ENCODE results near the gene MAPK13. TPM values are rescaled to one million over a fixed set of nuclear protein-coding genes. Genes with fewer than 3 reads are reported as not detected.

Gene MAPK13
- total RNA-seq, 6 experiments from 2014 or later, result 5.7 to 12.4 (median 6.5) TPM

- H3K9me3 Mint-ChIP-seq, result no peaks in the 10 kb centered on the region
- DNase-seq, result no peak
- no peak for TF ChIP-seq CTCF (IDR thresholded peaks at IDR 0.05)
- peaks cover 9% of the 10 kb centered on the region for H3K27me3 Mint-ChIP-seq (ENCODE audit: insufficient read depth)
- peaks cover 6% of the 10 kb centered on the region; the same call in 1 of the 2 replicates for H3K4me1 Mint-ChIP-seq (ENCODE audit: low read depth)
- H3K27ac Mint-ChIP-seq, result no peak overlapping the region
- H3K36me3 Mint-ChIP-seq (ENCODE audit: low read depth), result no peaks in the 10 kb centered on the region
- H3K4me3 Mint-ChIP-seq, result no peak overlapping the region
Measured at GRCh38 chr6:36171573-36171972, 41.3 kb downstream of the MAPK13 start.

GRCh38 chr6:36177166-36177565 is 46.9 kb downstream of the MAPK13 start:
- Mint-ChIP-seq H3K4me3 (no peak overlapping the region), H3K36me3 (ENCODE audit: low read depth) (peaks cover 12% of the 10 kb centered on the region), H3K27me3 (ENCODE audit: insufficient read depth) (peaks cover 7% of the 10 kb centered on the region), H3K27ac (no peak overlapping the region), H3K9me3 (peaks cover 10% of the 10 kb centered on the region), H3K4me1 (ENCODE audit: low read depth) (no peaks in the 10 kb centered on the region)
- no peak for DNase-seq
- TF ChIP-seq CTCF (IDR thresholded peaks at IDR 0.05), result no peak

- H3K27me3 Mint-ChIP-seq (ENCODE audit: insufficient read depth), result peaks cover 7% of the 10 kb centered on the region
- H3K27ac Mint-ChIP-seq, result no peak overlapping the region
- H3K9me3 Mint-ChIP-seq, result peaks cover 10% of the 10 kb centered on the region
- H3K4me1 Mint-ChIP-seq (ENCODE audit: low read depth), result no peaks in the 10 kb centered on the region
- no peak for TF ChIP-seq CTCF (IDR thresholded peaks at IDR 0.05)
- H3K36me3 Mint-ChIP-seq (ENCODE audit: low read depth), result peaks cover 12% of the 10 kb centered on the region
- H3K4me3 Mint-ChIP-seq, result no peak overlapping the region
- DNase-seq, result no peak
Measured at GRCh38 chr6:36178544-36178943, 48.2 kb downstream of the MAPK13 start.

- no peak for DNase-seq
- Mint-ChIP-seq H3K27ac (no peak overlapping the region), H3K27me3 (ENCODE audit: insufficient read depth) (peaks cover 7% of the 10 kb centered on the region), H3K36me3 (ENCODE audit: low read depth) (peaks cover 12% of the 10 kb centered on the region), H3K4me1 (ENCODE audit: low read depth) (no peaks in the 10 kb centered on the region), H3K9me3 (peaks cover 10% of the 10 kb centered on the region), H3K4me3 (no peak overlapping the region)
- TF ChIP-seq CTCF (IDR thresholded peaks at IDR 0.05), result no peak
Measured at GRCh38 chr6:36180126-36180525, 49.8 kb downstream of the MAPK13 start.

GRCh38 chr6:36184311-36184710 is 54.0 kb downstream of the MAPK13 start:
- Mint-ChIP-seq H3K36me3 (ENCODE audit: low read depth) (no peaks in the 10 kb centered on the region), H3K27me3 (ENCODE audit: insufficient read depth) (peaks cover 5% of the 10 kb centered on the region), H3K27ac (no peak overlapping the region), H3K4me1 (ENCODE audit: low read depth) (no peaks in the 10 kb centered on the region), H3K9me3 (no peaks in the 10 kb centered on the region), H3K4me3 (no peak overlapping the region)
- no peak for DNase-seq
- no peak for TF ChIP-seq CTCF (IDR thresholded peaks at IDR 0.05)

GRCh38 chr6:36186199-36186598 is 55.9 kb downstream of the MAPK13 start:
- no peak overlapping the region for H3K4me3 Mint-ChIP-seq
- no peaks in the 10 kb centered on the region for H3K4me1 Mint-ChIP-seq (ENCODE audit: low read depth)
- H3K9me3 Mint-ChIP-seq, result no peaks in the 10 kb centered on the region
- H3K27ac Mint-ChIP-seq, result no peak overlapping the region
- no peak for TF ChIP-seq CTCF (IDR thresholded peaks at IDR 0.05)
- DNase-seq, result no peak
- no peaks in the 10 kb centered on the region for H3K36me3 Mint-ChIP-seq (ENCODE audit: low read depth)
- H3K27me3 Mint-ChIP-seq (ENCODE audit: insufficient read depth), result no peaks in the 10 kb centered on the region; the same call in none of the 2 replicates
